ENCODE results near the gene FRMD4B. TPM values are rescaled to one million over a fixed set of nuclear protein-coding genes. Genes with fewer than 3 reads are reported as not detected.
"Not testable (repeated sequence)": the region's sequence is repeated elsewhere in the genome, so short reads cannot be mapped to it uniquely, and the experiment has no call there.

Gene FRMD4B
- polyA plus RNA-seq, 1 donor = 14.0 TPM

GRCh38 chr3:69244039-69244438 lies 141.8 kb downstream of the FRMD4B start:
- DNase-seq (ENCODE audit: low read depth) = no peak

- DNase-seq (ENCODE audit: low read depth) = no peak
Measured at GRCh38 chr3:69241769-69242168, 144.1 kb downstream of the FRMD4B start.

GRCh38 chr3:69240651-69241568 lies 145.0 kb downstream of the FRMD4B start:
- no peak for DNase-seq (ENCODE audit: low read depth)

- no peak for DNase-seq (ENCODE audit: low read depth)
Measured at GRCh38 chr3:69239063-69239462, 146.8 kb downstream of the FRMD4B start.

- no peak for DNase-seq (ENCODE audit: low read depth)
Measured at GRCh38 chr3:69236812-69237707, 148.8 kb downstream of the FRMD4B start.

- no peak for DNase-seq (ENCODE audit: low read depth)
Measured at GRCh38 chr3:69235882-69236281, 150.0 kb downstream of the FRMD4B start.

- not testable (repeated sequence) for DNase-seq (ENCODE audit: low read depth)
Measured at GRCh38 chr3:69235227-69235626, 150.7 kb downstream of the FRMD4B start.

GRCh38 chr3:69232482-69232881 lies 153.4 kb downstream of the FRMD4B start:
- DNase-seq (ENCODE audit: low read depth) = no peak

GRCh38 chr3:69231929-69232440 lies 153.9 kb downstream of the FRMD4B start:
- DNase-seq (ENCODE audit: low read depth) = no peak

- DNase-seq (ENCODE audit: low read depth) = no peak
Measured at GRCh38 chr3:69226071-69226470, 159.8 kb downstream of the FRMD4B start.

GRCh38 chr3:69219101-69219708 lies 166.7 kb downstream of the FRMD4B start:
- DNase-seq (ENCODE audit: low read depth) = no peak

- DNase-seq (ENCODE audit: low read depth) = no peak
Measured at GRCh38 chr3:69218079-69218478, 167.8 kb downstream of the FRMD4B start.

GRCh38 chr3:69216981-69217380 lies 168.9 kb downstream of the FRMD4B start:
- DNase-seq (ENCODE audit: low read depth) = no peak

GRCh38 chr3:69214241-69214640 lies 171.6 kb downstream of the FRMD4B start:
- DNase-seq (ENCODE audit: low read depth) = no peak

GRCh38 chr3:69212411-69213160 lies 173.3 kb downstream of the FRMD4B start:
- DNase-seq (ENCODE audit: low read depth) = no peak

- no peak for DNase-seq (ENCODE audit: low read depth)
Measured at GRCh38 chr3:69210068-69210730, 175.7 kb downstream of the FRMD4B start.

- DNase-seq (ENCODE audit: low read depth) = no peak
Measured at GRCh38 chr3:69209413-69209812, 176.5 kb downstream of the FRMD4B start.

GRCh38 chr3:69207031-69207430 lies 178.9 kb downstream of the FRMD4B start:
- no peak for DNase-seq (ENCODE audit: low read depth)

GRCh38 chr3:69205385-69205784 lies 180.5 kb downstream of the FRMD4B start:
- no peak for DNase-seq (ENCODE audit: low read depth)

GRCh38 chr3:69204315-69204957 lies 181.5 kb downstream of the FRMD4B start:
- no peak for DNase-seq (ENCODE audit: low read depth)
